SK-N-SH treated with all-trans-retinoic acid at 6 μM for 48 hours (cell line): ENCODE results near the gene LRRTM3.

ENCODE experiments used
- OSR1 ChIP-seq: fragments of 250-450 bp; sonication (Bioruptor Pico); IDR thresholded peaks from 2 replicates; pipeline ENCODE4 v1.8.0; 2022; ENCODE audit warnings: moderate library complexity, mild to moderate bottlenecking, inconsistent platforms
- TF ChIP-seq, protein P1 (sequence below): fragments of 250-450 bp; sonication (Bioruptor Pico); IDR thresholded peaks from 2 replicates; pipeline ENCODE4 v1.5.1; 2021; ENCODE audit warnings: mild to moderate bottlenecking, moderate library complexity

DNA sequence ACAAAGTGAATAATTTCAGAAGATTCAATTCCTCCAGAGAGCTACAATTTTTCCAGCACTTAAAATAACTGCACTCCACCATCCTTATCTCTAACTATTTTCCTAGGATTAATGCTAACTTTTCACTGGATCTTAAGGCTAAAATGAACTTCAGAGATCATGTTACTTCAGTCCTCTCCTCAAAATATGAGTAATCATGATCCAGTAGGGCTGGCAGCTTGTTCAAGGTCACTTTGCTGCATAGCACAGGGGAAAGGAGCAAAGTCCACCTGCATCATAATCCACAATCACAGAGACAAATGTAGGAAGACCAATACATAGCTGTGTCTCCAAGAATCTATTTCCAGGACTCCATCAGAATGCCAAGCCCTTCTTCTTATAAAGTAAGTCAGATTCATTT is 150.3 kb downstream of the LRRTM3 start:
- TF ChIP-seq OSR1 (CRISPR knock-in tag), result no peak
- TF ChIP-seq, protein P1, sequence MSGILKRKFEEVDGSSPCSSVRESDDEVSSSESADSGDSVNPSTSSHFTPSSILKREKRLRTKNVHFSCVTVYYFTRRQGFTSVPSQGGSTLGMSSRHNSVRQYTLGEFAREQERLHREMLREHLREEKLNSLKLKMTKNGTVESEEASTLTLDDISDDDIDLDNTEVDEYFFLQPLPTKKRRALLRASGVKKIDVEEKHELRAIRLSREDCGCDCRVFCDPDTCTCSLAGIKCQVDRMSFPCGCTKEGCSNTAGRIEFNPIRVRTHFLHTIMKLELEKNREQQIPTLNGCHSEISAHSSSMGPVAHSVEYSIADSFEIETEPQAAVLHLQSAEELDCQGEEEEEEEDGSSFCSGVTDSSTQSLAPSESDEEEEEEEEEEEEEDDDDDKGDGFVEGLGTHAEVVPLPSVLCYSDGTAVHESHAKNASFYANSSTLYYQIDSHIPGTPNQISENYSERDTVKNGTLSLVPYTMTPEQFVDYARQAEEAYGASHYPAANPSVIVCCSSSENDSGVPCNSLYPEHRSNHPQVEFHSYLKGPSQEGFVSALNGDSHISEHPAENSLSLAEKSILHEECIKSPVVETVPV, result no peak
